Esophagus muscularis mucosa (tissue), 4 donors: ENCODE data around the gene JUNB. TPM values are rescaled to one million over a fixed set of nuclear protein-coding genes. Genes with fewer than 3 reads are reported as not detected.

Experiments used
- DNase-seq: peaks from one replicate; pipeline ENCODE4 v3.0.0-alpha.2; 2017; ENCODE audit errors: extremely low spot score
- H3K27ac ChIP-seq, 4 donors: fragments of 200-600 bp; sonication (generic); replicated peaks in 1 of 4; 1 replicate in 3 of 4; 2 replicates in 1 of 4; pipeline ENCODE4 v1.5.1; 2016 to 2019; ENCODE audit warnings: mild to moderate bottlenecking in 1 of 4
- H3K27me3 ChIP-seq, 4 donors: fragments of 200-600 bp; sonication (generic); one replicate each; pipeline versions ENCODE4 v1.5.1 to v1.6.0; 2016 to 2019
- H3K36me3 ChIP-seq, 4 donors: fragments of 200-600 bp; sonication (generic); one replicate each; pipeline ENCODE4 v1.5.1; 2016 to 2019
- H3K4me1 ChIP-seq, 4 donors: fragments of 200-600 bp; sonication (generic); one replicate each; pipeline ENCODE4 v1.5.1; 2016 to 2019
- H3K4me3 ChIP-seq, 4 donors: fragments of 200-600 bp; sonication (generic); 1 replicate in 2 of 4; 2 replicates in 2 of 4; pipeline ENCODE4 v1.5.1; 2016 to 2019; ENCODE audit warnings: mild to moderate bottlenecking in 4 of 4, moderate library complexity in 1 of 4
- H3K9me3 ChIP-seq, 4 donors: fragments of 200-600 bp; sonication (generic); 1 replicate in 3 of 4; 2 replicates in 1 of 4; pipeline ENCODE4 v1.5.1; 2016 to 2019
- EP300 ChIP-seq: sonication (generic); formaldehyde crosslinking; IDR thresholded peaks from one replicate; pipeline ENCODE4 v1.6.1; 2017; ENCODE audit warnings: antibody characterized with exemption
- POLR2A ChIP-seq: fragments of 450-650 bp; IDR thresholded peaks from one replicate; pipeline ENCODE4 v1.6.1; 2017; ENCODE audit warnings: antibody characterized with exemption, moderate library complexity, mild to moderate bottlenecking, low read depth
- POLR2AphosphoS5 ChIP-seq, 2 donors: sonication (generic); formaldehyde crosslinking; IDR thresholded peaks; one replicate each; pipeline ENCODE4 v1.6.1; 2017; ENCODE audit warnings: antibody characterized with exemption in 2 of 2
- WGBS: methylation state at CpG from one replicate; pipeline ENCODE4 v1.1.5; 2018; 5-methylcytosine and 5-hydroxymethylcytosine counted together
- intact Hi-C: fragments of 100-400 bp; cut with DNase I; formaldehyde crosslinking; loops from one replicate; pipeline ENCODE4 v1.15.1; 2023
- total RNA-seq, 4 donors: library from RNA; depleted of rRNA; stranded (reverse); fragments of >200 nt; gene quantifications; one replicate each; pipeline versions ENCODE4 v1.1.0 to v1.2.1, GENCODE V29; 2016
- TF ChIP-seq, protein P1 (sequence below), 3 experiments: fragments of 200-600 bp in 2 of 3; fragments of 450-650 bp in 1 of 3; sonication (generic) in 2 of 3; IDR thresholded peaks; one replicate each; pipeline ENCODE4 v1.5.1; 2017 to 2019; ENCODE audit warnings: antibody characterized with exemption in 3 of 3, mild to moderate bottlenecking in 2 of 3, moderate library complexity in 1 of 3

JUNB gene
- total RNA-seq, 4 donors from 2014 or later = 82.2 to 1,609 (median 182) TPM

DNA sequence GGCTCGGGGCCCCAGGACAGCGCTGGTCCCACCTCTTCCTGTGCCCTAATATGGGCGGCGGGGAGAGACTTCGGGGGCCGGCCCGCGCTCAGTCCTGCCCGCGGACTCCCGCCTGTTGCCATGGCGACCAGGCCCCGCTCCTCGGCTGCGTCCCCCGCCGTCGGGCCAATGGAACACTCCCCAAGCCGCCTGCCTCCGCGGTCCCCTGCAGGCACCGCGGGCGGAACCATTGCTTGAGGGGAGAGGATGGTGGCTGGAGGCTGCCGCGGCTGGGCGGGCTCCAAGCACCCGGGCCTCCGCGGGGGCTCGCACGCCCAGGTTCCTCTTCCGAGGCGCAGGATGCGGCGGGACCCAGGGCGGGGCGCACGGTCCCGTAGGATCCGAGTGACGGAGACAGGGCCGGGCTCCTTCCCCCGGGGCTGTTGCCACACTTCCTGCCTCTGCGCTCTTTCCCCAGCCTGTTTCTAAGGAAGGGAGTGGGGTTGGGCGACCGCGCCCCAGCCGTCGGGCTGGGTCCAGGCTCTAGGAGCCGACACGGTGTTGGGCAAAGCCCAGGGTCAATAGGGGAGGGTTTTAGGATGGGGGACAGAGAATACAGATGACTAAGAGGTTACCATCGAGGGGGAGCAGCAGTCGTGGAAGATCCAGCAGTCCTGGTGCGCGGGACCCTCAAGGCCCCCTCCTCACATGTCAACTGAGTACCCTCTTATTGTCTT lies 1.2 kb upstream of the JUNB start:
- H3K27ac ChIP-seq = peak overlapping the region; percentile 97 to 99 (median 99)
- peaks cover 40 to 68% (median 66%) of the 10 kb centered on the region in 4 donors for H3K4me1 ChIP-seq
- WGBS = 2% methylated on average over 17 of the region's 56 CpGs
- H3K4me3 ChIP-seq = peak overlapping the region; percentile 87 to 97 (median 90)
- no peaks in the 10 kb centered on the region for H3K27me3 ChIP-seq
- peaks cover 0 to 10% (median 0%) of the 10 kb centered on the region in 4 donors for H3K36me3 ChIP-seq
- peaks cover 0 to 3% (median 0%) of the 10 kb centered on the region in 4 donors for H3K9me3 ChIP-seq
- TF ChIP-seq, protein P1, sequence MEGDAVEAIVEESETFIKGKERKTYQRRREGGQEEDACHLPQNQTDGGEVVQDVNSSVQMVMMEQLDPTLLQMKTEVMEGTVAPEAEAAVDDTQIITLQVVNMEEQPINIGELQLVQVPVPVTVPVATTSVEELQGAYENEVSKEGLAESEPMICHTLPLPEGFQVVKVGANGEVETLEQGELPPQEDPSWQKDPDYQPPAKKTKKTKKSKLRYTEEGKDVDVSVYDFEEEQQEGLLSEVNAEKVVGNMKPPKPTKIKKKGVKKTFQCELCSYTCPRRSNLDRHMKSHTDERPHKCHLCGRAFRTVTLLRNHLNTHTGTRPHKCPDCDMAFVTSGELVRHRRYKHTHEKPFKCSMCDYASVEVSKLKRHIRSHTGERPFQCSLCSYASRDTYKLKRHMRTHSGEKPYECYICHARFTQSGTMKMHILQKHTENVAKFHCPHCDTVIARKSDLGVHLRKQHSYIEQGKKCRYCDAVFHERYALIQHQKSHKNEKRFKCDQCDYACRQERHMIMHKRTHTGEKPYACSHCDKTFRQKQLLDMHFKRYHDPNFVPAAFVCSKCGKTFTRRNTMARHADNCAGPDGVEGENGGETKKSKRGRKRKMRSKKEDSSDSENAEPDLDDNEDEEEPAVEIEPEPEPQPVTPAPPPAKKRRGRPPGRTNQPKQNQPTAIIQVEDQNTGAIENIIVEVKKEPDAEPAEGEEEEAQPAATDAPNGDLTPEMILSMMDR (IDR thresholded peaks at IDR 0.05) = no peak
- peak in 1 of 2 donors; percentile 97 for TF ChIP-seq POLR2AphosphoS5 (IDR thresholded peaks at IDR 0.05)
- TF ChIP-seq EP300 = no peak
- peak; percentile 91 for TF ChIP-seq POLR2A
- intact Hi-C loops = no loop called here
- peak; percentile 99 for DNase-seq

DNA sequence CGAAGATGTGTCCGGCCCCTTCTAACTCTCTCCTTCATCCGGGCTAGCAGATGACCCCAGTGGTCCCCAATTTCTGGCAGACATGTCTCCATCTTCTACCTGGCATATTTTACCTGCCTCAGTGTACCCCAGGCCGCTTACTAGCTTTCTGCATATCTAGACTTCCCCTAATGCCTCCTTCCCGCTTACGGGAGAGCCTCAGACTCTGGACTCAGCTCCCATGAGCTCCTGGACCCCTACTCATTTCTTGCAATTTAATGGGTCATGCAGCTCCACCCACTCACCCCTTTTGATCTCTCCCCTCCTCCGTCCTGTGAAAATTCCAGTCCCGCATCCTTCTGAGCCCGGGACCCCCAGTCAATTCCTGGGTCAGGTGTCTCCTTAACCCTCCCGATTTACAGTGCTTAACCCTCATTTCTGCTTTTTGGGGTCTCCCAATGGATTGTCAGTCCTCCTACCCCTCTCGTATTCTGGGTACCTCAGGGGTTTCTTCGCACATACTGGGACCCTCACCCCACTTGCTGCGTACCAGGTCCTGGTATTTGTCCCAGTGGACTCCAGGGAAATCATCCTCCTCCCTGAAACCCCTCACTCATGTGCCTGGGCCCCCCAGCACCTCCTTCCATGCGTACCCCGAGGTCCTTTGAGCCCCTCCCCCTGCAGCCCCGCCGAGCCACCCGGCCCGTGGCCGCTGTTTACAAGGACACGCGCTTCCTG lies 500 bp upstream of the JUNB start:
- intact Hi-C loops = no loop called here
- 1% methylated on average over 22 of the region's 22 CpGs for WGBS
- peaks cover 42 to 64% (median 62%) of the 10 kb centered on the region in 4 donors for H3K4me1 ChIP-seq

DNA sequence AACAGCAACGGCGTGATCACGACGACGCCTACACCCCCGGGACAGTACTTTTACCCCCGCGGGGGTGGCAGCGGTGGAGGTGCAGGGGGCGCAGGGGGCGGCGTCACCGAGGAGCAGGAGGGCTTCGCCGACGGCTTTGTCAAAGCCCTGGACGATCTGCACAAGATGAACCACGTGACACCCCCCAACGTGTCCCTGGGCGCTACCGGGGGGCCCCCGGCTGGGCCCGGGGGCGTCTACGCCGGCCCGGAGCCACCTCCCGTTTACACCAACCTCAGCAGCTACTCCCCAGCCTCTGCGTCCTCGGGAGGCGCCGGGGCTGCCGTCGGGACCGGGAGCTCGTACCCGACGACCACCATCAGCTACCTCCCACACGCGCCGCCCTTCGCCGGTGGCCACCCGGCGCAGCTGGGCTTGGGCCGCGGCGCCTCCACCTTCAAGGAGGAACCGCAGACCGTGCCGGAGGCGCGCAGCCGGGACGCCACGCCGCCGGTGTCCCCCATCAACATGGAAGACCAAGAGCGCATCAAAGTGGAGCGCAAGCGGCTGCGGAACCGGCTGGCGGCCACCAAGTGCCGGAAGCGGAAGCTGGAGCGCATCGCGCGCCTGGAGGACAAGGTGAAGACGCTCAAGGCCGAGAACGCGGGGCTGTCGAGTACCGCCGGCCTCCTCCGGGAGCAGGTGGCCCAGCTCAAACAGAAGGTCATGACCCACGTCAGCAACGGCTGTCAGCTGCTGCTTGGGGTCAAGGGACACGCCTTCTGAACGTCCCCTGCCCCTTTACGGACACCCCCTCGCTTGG lies 966 bp downstream of the JUNB start:
- no peak for DNase-seq
- Histone ChIP-seq H3K36me3 (peaks cover 0 to 15% (median 3%) of the 10 kb centered on the region in 4 donors), H3K27me3 (no peaks in the 10 kb centered on the region), H3K9me3 (peaks cover 0 to 3% (median 0%) of the 10 kb centered on the region in 4 donors), H3K4me1 (peaks cover 38 to 60% (median 58%) of the 10 kb centered on the region in 4 donors), H3K27ac (peak overlapping the region; percentile 97 to 99 (median 99)), H3K4me3 (peak overlapping the region; percentile 87 to 97 (median 90))
- intact Hi-C loops = no loop called here
- peak in 1 of 2 donors; percentile 80 for TF ChIP-seq POLR2AphosphoS5 (IDR thresholded peaks at IDR 0.05)
- TF ChIP-seq EP300 = no peak
- TF ChIP-seq POLR2A = no peak
- TF ChIP-seq, protein P1 (IDR thresholded peaks at IDR 0.05) = no peak
- WGBS = under 1% methylated on average over 19 of the region's 84 CpGs

More for the DNA sequence above, 500 bp upstream of the JUNB start:
- H3K4me3 ChIP-seq = peak overlapping the region; percentile 87 to 97 (median 90)
- peaks cover 0 to 3% (median 0%) of the 10 kb centered on the region in 4 donors for H3K9me3 ChIP-seq
- H3K27ac ChIP-seq = peak overlapping the region; percentile 97 to 99 (median 99)
- no peaks in the 10 kb centered on the region for H3K27me3 ChIP-seq
- peaks cover 0 to 10% (median 0%) of the 10 kb centered on the region in 4 donors for H3K36me3 ChIP-seq
- TF ChIP-seq POLR2AphosphoS5 (IDR thresholded peaks at IDR 0.05) (no peak), EP300 (peak; percentile 98), POLR2A (no peak)
- TF ChIP-seq, protein P1 (IDR thresholded peaks at IDR 0.05) = no peak
- no peak for DNase-seq

DNA sequence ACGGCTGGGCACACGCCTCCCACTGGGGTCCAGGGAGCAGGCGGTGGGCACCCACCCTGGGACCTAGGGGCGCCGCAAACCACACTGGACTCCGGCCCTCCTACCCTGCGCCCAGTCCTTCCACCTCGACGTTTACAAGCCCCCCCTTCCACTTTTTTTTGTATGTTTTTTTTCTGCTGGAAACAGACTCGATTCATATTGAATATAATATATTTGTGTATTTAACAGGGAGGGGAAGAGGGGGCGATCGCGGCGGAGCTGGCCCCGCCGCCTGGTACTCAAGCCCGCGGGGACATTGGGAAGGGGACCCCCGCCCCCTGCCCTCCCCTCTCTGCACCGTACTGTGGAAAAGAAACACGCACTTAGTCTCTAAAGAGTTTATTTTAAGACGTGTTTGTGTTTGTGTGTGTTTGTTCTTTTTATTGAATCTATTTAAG lies 1.6 kb downstream of the JUNB start:
- peaks cover 34 to 54% (median 52%) of the 10 kb centered on the region in 4 donors for H3K4me1 ChIP-seq
- peaks cover 0 to 3% (median 0%) of the 10 kb centered on the region in 4 donors for H3K9me3 ChIP-seq
- no peak for DNase-seq
- H3K36me3 ChIP-seq = peaks cover 0 to 17% (median 4%) of the 10 kb centered on the region in 4 donors
- peak overlapping the region; percentile 87 to 97 (median 90) for H3K4me3 ChIP-seq
- H3K27ac ChIP-seq = peak overlapping the region; percentile 97 to 99 (median 99)
- TF ChIP-seq POLR2AphosphoS5 (IDR thresholded peaks at IDR 0.05) (no peak), EP300 (no peak), POLR2A (no peak)
- TF ChIP-seq, protein P1 (IDR thresholded peaks at IDR 0.05) = no peak
- intact Hi-C loops = no loop called here
- no peaks in the 10 kb centered on the region for H3K27me3 ChIP-seq
- WGBS = under 1% methylated on average over 22 of the region's 22 CpGs
